H9 (cell line): ENCODE measurements around the gene ODAD3. TPM values are rescaled to one million over a fixed set of nuclear protein-coding genes. Genes with fewer than 3 reads are reported as not detected.

Experiments used
- DNase-seq: peaks from one replicate; pipeline ENCODE4 v3.0.0-alpha.2; 2017
- H2AFZ ChIP-seq: one replicate; pipeline ENCODE4 v1.6.1; 2013; ENCODE audit warnings: mild to moderate bottlenecking, low read length, control low read depth, moderate library complexity
- H2AK5ac ChIP-seq: 2 replicates; pipeline ENCODE4 v1.6.1; 2013; ENCODE audit warnings: low read length, control low read depth, mixed read lengths; ENCODE audit not compliant: insufficient read length
- H2BK120ac ChIP-seq: one replicate; pipeline ENCODE4 v1.6.1; 2013; ENCODE audit warnings: low read depth, mild to moderate bottlenecking, low read length, control low read depth, inconsistent platforms; ENCODE audit not compliant: poor library complexity, severe bottlenecking
- H2BK12ac ChIP-seq: 2 replicates; pipeline ENCODE4 v1.6.1; 2013; ENCODE audit warnings: low read length, control low read depth, mixed read lengths, low read depth; ENCODE audit not compliant: insufficient read length
- H2BK15ac ChIP-seq: 2 replicates; pipeline ENCODE4 v1.6.1; 2013; ENCODE audit warnings: low read depth, low read length, control low read depth
- H2BK20ac ChIP-seq: one replicate; pipeline ENCODE4 v1.6.1; 2013; ENCODE audit warnings: low read depth, mild to moderate bottlenecking, low read length, control low read depth, inconsistent platforms; ENCODE audit not compliant: poor library complexity, severe bottlenecking
- H2BK5ac ChIP-seq: 2 replicates; pipeline ENCODE4 v1.6.1; 2013; ENCODE audit warnings: low read length, control low read depth, mixed read lengths; ENCODE audit not compliant: insufficient read length
- H3K14ac ChIP-seq: 2 replicates; pipeline ENCODE4 v1.6.1; 2013; ENCODE audit warnings: low read length, control low read depth; ENCODE audit not compliant: insufficient read depth
- H3K18ac ChIP-seq: 2 replicates; pipeline ENCODE4 v1.6.1; 2013; ENCODE audit warnings: low read depth, mild to moderate bottlenecking, mixed read lengths, low read length, control low read depth; ENCODE audit not compliant: insufficient read length
- H3K23ac ChIP-seq: 2 replicates; pipeline ENCODE4 v1.6.1; 2013; ENCODE audit warnings: low read length, control low read depth, mixed read lengths, low read depth; ENCODE audit not compliant: insufficient read length
- H3K23me2 ChIP-seq: 2 replicates; pipeline ENCODE4 v1.6.1; 2013; ENCODE audit warnings: low read depth, mild to moderate bottlenecking, mixed read lengths, low read length, control low read depth; ENCODE audit not compliant: insufficient read length, poor library complexity, severe bottlenecking
- H3K27ac ChIP-seq: 2 replicates; pipeline ENCODE4 v1.5.1; 2013; ENCODE audit warnings: low read length, control low read depth, mixed read lengths, low read depth; ENCODE audit not compliant: insufficient read length
- H3K27me3 ChIP-seq: 2 replicates; pipeline ENCODE4 v1.6.1; 2013; ENCODE audit warnings: low read length, control low read depth, inconsistent platforms; ENCODE audit not compliant: insufficient read depth
- H3K4ac ChIP-seq: 2 replicates; pipeline ENCODE4 v1.6.1; 2013; ENCODE audit warnings: low read depth, mild to moderate bottlenecking, control low read depth, inconsistent platforms, low read length, moderate library complexity
- H3K4me1 ChIP-seq: 2 replicates; pipeline ENCODE4 v1.6.1; 2013; ENCODE audit warnings: low read length, control low read depth, inconsistent platforms; ENCODE audit not compliant: insufficient read depth
- H3K4me2 ChIP-seq: 2 replicates; pipeline ENCODE4 v1.6.1; 2013; ENCODE audit warnings: low read length, control low read depth, mixed read lengths; ENCODE audit not compliant: insufficient read length, insufficient read depth
- H3K56ac ChIP-seq: 2 replicates; pipeline ENCODE4 v1.6.1; 2013; ENCODE audit warnings: low read depth, mild to moderate bottlenecking, mixed read lengths, low read length, control low read depth; ENCODE audit not compliant: insufficient read length
- H3K79me1 ChIP-seq: 2 replicates; pipeline ENCODE4 v1.6.1; 2013; ENCODE audit warnings: low read depth, mild to moderate bottlenecking, moderate library complexity, low read length, control low read depth, inconsistent platforms; ENCODE audit not compliant: insufficient read depth, poor library complexity, severe bottlenecking
- H3K79me2 ChIP-seq: 2 replicates; pipeline ENCODE4 v1.6.1; 2013; ENCODE audit warnings: low read length, control low read depth, inconsistent platforms; ENCODE audit not compliant: insufficient read depth
- H3K9ac ChIP-seq: 2 replicates; pipeline ENCODE4 v1.6.1; 2013; ENCODE audit warnings: low read length, control low read depth, mixed read lengths; ENCODE audit not compliant: insufficient read length; ENCODE audit errors: extremely low read depth
- H3K9me3 ChIP-seq: one replicate; pipeline ENCODE4 v1.6.1; 2013; ENCODE audit warnings: low read depth, low read length, inconsistent platforms; ENCODE audit not compliant: control insufficient read depth
- H3T11ph ChIP-seq: one replicate; pipeline ENCODE4 v1.6.1; 2013; ENCODE audit warnings: mild to moderate bottlenecking, low read length, control low read depth, inconsistent platforms
- H4K20me1 ChIP-seq: one replicate; pipeline ENCODE4 v1.6.1; 2013; ENCODE audit not compliant: control insufficient read depth, insufficient read length, insufficient read depth
- H4K5ac ChIP-seq: 2 replicates; pipeline ENCODE4 v1.6.1; 2013; ENCODE audit warnings: low read depth, mild to moderate bottlenecking, mixed read lengths, low read length, control low read depth; ENCODE audit not compliant: insufficient read length
- H4K8ac ChIP-seq: replicated peaks from 2 replicates; pipeline ENCODE4 v1.6.1; 2013; ENCODE audit warnings: low read length, control low read depth, mixed read lengths, low read depth; ENCODE audit not compliant: insufficient read length
- H4K91ac ChIP-seq: 2 replicates; pipeline ENCODE4 v1.6.1; 2013; ENCODE audit warnings: low read depth, mild to moderate bottlenecking, moderate library complexity, mixed read lengths, low read length, control low read depth; ENCODE audit not compliant: insufficient read length
- H3K27ac Mint-ChIP-seq, 3 experiments: 2 replicates in 2 of 3; 3 replicates in 1 of 3; pipeline ENCODE4 v1.8.0; 2020 to 2021; ENCODE audit warnings: mixed read lengths in 3 of 3, mild to moderate bottlenecking in 1 of 3, moderate library complexity in 1 of 3
- H3K27me3 Mint-ChIP-seq: 2 replicates; pipeline ENCODE4 v1.8.0; 2021; ENCODE audit warnings: low read depth, mild to moderate bottlenecking, moderate library complexity, mixed read lengths
- H3K36me3 Mint-ChIP-seq, 3 experiments: 2 replicates in 2 of 3; 3 replicates in 1 of 3; pipeline ENCODE4 v1.8.0; 2020 to 2021; ENCODE audit warnings: low read depth in 3 of 3, mixed read lengths in 3 of 3; ENCODE audit not compliant: insufficient read depth in 1 of 3
- H3K4me1 Mint-ChIP-seq, 2 experiments: 2 replicates each; pipeline ENCODE4 v1.8.0; 2020; ENCODE audit warnings: mixed read lengths in 2 of 2
- H3K4me3 Mint-ChIP-seq, 2 experiments: 2 replicates in 1 of 2; 3 replicates in 1 of 2; pipeline ENCODE4 v1.8.0; 2020 to 2021; ENCODE audit warnings: mild to moderate bottlenecking in 2 of 2, mixed read lengths in 2 of 2, moderate library complexity in 1 of 2
- H3K9me3 Mint-ChIP-seq, 2 experiments: 2 replicates in 1 of 2; 3 replicates in 1 of 2; pipeline ENCODE4 v1.8.0; 2020; ENCODE audit warnings: mild to moderate bottlenecking in 2 of 2, mixed read lengths in 2 of 2, moderate library complexity in 1 of 2
- WGBS: extraction: QIAGEN DNeasy Blood & Tissue Kit; methylation state at CpG from one replicate; pipeline ENCODE4 v1.1.7; 2013; ENCODE audit warnings: missing lambda C conversion rate, low lambda C conversion rate, mixed read lengths; ENCODE audit not compliant: insufficient read length; ENCODE audit errors: extremely low coverage; 5-methylcytosine and 5-hydroxymethylcytosine counted together
- total RNA-seq: library from RNA; stranded (reverse); gene quantifications from 2 replicates; pipeline ENCODE4 v1.2.1, GENCODE V29; 2021
- TF ChIP-seq, protein P1 (sequence below): fragments of 200-600 bp; sonication (generic); conservative IDR thresholded peaks from 3 replicates; pipeline ENCODE4 v1.8.0; 2021; ENCODE audit warnings: antibody characterized with exemption, mild to moderate bottlenecking

ODAD3 gene
- total RNA-seq, 1 experiment from 2014 or later = 2.5 TPM

GRCh38 chr19:11401808-11402543, 32.9 kb downstream of the ODAD3 start:
- DNase-seq = no peak
- Mint-ChIP-seq H3K27ac (no peak overlapping the region), H3K36me3 (peaks cover 9 to 60% (median 50%) of the 10 kb centered on the region in 3 experiments; a peak in 6 of 7 replicates), H3K9me3 (no peaks in the 10 kb centered on the region), H3K4me3 (no peak overlapping the region), H3K27me3 (no peaks in the 10 kb centered on the region), H3K4me1 (peaks cover 2 to 6% of the 10 kb centered on the region in 2 experiments; a peak in 1 of 4 replicates)
- Histone ChIP-seq H3K23ac (no peak overlapping the region), H4K8ac (no peak overlapping the region), H2BK120ac (no peak overlapping the region), H2BK15ac (no peak overlapping the region), H3K9ac (no peak overlapping the region), H3K56ac (no peak overlapping the region), H2AK5ac (no peak overlapping the region), H2BK12ac (no peak overlapping the region), H4K20me1 (no peaks in the 10 kb centered on the region), H3K79me1 (no peaks in the 10 kb centered on the region), H2BK20ac (no peak overlapping the region), H2BK5ac (no peak overlapping the region), H3K18ac (no peak overlapping the region), H3K27ac (no peak overlapping the region), H3K4ac (no peak overlapping the region), H3K4me2 (no peak overlapping the region), H3K4me1 (no peaks in the 10 kb centered on the region), H3K27me3 (no peaks in the 10 kb centered on the region), H3K14ac (no peak overlapping the region), H4K91ac (no peak overlapping the region), H3K79me2 (no peaks in the 10 kb centered on the region), H3K9me3 (no peaks in the 10 kb centered on the region), H3T11ph (no peak overlapping the region), H3K23me2 (peaks cover 2% of the 10 kb centered on the region), H4K5ac (no peak overlapping the region), H2AFZ (no peak overlapping the region)
- TF ChIP-seq, protein P1, sequence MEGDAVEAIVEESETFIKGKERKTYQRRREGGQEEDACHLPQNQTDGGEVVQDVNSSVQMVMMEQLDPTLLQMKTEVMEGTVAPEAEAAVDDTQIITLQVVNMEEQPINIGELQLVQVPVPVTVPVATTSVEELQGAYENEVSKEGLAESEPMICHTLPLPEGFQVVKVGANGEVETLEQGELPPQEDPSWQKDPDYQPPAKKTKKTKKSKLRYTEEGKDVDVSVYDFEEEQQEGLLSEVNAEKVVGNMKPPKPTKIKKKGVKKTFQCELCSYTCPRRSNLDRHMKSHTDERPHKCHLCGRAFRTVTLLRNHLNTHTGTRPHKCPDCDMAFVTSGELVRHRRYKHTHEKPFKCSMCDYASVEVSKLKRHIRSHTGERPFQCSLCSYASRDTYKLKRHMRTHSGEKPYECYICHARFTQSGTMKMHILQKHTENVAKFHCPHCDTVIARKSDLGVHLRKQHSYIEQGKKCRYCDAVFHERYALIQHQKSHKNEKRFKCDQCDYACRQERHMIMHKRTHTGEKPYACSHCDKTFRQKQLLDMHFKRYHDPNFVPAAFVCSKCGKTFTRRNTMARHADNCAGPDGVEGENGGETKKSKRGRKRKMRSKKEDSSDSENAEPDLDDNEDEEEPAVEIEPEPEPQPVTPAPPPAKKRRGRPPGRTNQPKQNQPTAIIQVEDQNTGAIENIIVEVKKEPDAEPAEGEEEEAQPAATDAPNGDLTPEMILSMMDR = no peak
- no CpG with 5 or more reads among the region's 9 CpGs for WGBS
